ENCODE data around the gene NDUFV2.

DNA sequence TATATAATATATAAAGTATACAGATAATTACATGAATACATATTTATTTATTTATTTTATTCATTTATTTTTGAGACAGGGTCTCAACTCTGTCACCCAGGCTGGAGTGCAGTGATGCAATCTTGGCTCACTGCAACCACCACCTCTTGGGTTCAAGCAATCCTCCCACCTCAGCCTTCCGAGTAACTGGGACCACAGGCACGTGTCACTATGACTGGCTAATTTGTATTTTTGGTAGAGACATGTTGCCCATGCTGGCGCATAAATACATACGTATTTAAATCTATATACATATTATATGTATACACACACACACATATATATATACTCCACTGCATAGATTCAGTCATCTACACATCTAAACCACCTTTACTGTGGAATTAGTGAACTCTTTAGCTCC, 20.6 kb upstream of the NDUFV2 start:
- TF ChIP-seq, protein P1, sequence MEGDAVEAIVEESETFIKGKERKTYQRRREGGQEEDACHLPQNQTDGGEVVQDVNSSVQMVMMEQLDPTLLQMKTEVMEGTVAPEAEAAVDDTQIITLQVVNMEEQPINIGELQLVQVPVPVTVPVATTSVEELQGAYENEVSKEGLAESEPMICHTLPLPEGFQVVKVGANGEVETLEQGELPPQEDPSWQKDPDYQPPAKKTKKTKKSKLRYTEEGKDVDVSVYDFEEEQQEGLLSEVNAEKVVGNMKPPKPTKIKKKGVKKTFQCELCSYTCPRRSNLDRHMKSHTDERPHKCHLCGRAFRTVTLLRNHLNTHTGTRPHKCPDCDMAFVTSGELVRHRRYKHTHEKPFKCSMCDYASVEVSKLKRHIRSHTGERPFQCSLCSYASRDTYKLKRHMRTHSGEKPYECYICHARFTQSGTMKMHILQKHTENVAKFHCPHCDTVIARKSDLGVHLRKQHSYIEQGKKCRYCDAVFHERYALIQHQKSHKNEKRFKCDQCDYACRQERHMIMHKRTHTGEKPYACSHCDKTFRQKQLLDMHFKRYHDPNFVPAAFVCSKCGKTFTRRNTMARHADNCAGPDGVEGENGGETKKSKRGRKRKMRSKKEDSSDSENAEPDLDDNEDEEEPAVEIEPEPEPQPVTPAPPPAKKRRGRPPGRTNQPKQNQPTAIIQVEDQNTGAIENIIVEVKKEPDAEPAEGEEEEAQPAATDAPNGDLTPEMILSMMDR (IDR thresholded peaks at IDR 0.05) = no peak
- no peak for TF ChIP-seq POLR2A (IDR thresholded peaks at IDR 0.05)

All from Peyer's patch (tissue), 4 donors.